Measurements from ENCODE around the gene BEND7.

BEND7 gene

DNA sequence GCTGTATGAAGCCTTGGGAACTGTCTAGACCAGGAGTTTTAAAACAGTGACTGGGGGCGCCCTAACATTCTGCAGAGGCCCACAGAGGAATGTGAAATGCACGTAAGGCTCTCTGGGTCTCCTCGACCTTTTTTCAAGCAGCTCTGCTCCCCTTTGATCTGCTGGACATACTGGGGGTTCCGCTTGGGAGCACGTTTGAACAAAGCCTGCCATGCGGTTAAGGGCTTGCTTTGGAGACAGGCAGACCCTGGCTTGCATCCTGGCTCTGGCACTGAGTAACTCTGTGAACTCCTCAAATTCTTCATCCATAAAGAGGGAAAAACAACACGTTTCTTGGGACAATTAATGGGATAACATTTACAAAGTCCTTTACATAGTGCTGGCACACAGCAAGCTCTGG lies 7.8 kb downstream of the BEND7 start:
- DNase-seq (ENCODE audit: low spot score) = no peak

DNA sequence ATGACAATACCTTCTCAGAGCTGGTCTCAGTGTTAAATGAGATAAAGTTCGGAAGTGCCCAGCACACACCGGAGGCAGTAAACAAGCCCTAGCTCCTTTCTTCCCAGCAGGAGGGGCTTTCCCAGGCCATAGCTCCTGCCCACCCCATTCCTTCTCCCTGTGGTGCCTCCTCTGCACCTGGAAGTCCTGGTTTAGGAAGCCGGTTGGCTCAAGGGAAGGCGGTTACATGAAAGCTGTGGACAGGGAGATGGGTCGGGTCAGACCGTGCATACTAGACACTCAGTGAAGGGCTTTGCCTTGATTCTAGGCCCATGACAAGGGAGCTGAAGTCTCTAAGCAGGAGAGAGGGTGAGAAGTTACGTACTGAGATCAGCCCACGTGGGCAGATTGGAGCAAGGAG lies 8.6 kb downstream of the BEND7 start:
- DNase-seq (ENCODE audit: low spot score) = no peak

DNA sequence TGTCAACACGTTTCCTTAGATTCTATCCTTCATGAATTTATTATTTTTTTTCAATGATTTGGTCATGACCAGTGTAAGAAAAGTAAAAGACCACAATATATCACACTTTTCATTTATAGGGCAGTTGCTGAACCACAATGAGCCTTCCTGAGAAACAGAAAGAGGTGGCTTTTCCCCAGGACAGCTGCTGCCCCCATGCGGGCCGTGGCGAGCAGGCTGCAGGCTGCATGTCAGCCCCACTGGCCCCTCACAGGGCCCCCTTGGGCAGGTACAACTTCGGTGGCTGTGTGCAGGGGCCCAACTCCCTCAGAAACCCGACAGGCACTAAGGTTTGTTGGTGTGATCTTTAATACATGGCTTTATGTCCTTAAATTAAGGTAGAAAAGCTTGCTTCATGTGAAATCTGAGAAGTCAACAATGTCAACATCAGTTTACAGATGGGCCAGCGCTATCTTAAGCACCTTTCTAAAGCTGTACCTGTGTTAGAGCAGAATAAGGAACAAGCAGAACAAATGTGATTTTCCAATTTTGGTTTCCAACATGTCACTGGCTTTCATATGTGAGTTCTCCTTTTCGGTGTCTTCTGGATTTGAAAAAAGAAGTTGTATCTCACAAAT lies 10.6 kb downstream of the BEND7 start:
- DNase-seq (ENCODE audit: low spot score) = no peak

DNA sequence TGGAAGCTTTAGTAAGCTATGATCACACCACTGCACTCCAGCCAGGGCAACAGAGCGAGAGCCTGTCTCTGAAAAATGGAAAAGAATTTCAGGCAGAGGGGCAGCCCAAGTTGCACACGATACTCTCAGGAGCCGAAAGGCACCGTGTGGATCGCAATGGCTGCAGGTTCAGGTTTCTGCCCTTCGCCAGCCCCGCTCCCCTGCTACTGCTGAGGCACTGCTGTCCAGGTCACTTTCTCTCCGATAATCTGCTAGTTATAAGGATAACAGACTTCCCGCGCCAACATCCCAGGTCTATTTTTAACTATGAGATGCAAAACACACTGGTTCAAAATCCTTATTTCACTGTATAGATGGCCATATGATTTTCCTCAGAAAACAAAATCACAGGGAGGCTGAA lies 11.1 kb downstream of the BEND7 start:
- DNase-seq (ENCODE audit: low spot score) = no peak

DNA sequence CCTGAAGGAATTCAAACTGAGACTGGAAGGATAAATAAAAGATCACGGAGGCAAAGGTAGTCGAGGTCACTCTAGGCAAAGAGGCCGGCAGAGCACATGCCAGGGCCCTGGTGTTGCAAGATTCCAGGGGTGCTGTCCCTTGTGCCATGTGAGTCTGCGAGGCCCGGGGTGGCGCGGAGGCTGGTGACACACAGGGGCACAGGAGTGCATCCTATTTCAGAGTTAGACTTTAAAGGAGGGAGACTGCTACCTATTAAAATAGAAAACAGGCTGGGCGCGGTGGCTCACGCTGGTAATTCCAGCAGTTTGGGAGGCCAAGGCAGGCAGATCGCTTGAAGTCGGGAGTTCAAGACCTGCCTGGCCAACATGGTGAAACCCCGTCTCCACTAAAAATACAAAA lies 12.6 kb downstream of the BEND7 start:
- DNase-seq (ENCODE audit: low spot score) = no peak

DNA sequence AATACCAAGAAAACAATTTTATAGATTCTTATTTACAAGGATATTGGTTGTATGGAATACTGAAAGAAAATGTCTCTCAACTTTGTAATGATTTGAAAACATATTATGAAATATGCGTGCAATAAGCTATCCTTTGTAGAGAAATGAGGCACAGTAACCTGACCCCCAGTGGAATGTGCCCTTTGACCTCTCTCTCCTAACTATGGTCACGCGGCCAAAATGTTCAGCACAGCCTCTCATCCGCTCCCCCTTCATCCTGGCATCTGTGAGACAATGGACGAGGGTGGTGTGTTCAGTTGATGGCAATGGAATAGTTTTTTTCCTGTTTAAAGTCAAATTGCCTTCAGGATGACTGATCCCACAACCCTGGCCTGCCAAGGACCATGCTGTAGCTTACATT lies 13.3 kb downstream of the BEND7 start:
- DNase-seq (ENCODE audit: low spot score) = no peak

DNA sequence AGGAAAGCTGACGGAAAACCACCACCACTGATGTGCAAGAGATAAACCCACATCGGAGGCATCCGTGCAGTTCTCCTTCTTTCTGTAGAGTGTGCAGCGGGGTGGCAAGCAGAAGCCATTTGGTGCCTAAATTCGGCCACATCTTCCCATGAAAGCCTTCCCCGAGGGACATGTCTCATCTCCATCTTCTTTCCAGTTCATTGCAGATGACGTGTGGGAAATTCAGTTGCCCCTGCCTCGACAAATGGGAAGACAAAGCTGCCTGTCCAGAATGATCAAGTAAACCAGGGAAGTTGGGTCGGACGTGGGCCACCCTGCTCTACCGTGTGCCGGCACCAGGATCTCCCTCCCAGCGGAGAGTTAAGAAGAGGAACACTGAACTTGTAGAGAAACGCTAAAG lies 14.5 kb downstream of the BEND7 start:
- DNase-seq (ENCODE audit: low spot score) = no peak

DNA sequence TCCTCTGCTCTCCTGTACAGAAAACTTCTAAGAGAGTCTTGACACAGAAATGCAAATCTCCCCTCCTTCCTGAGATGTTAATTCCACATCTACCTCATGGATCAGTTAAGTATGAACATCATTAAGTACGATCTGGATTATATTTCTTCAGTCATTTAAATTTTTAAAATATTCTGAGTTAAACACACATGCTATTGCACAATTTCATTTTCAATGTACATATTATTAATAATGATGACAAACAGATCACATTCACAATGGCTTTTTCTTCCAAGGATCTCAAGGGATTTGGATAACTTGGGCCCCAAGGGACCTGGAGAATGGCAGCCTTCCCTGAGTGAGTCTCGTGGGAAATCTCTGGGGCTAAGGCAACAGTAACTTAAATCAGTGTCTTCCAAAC lies 16.2 kb downstream of the BEND7 start:
- DNase-seq (ENCODE audit: low spot score) = no peak

DNA sequence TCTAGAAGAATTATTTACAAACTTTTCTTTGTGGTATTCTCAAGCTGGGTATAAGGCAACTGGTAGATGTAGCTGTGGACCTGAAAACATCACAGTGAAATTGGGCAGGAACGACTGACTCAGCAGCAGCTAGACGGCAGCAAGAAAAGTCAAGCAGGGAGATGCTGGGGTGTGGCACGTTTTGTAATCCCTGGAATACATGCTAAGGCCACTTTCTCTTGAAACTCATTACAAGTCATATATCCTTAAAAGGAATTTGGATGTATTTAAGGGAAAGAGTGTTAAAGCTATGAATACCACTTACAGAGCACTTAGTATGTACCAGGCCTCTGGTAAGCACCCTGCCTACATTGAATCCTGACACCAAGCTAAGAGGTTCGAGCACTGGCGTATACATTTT lies 17.4 kb downstream of the BEND7 start:
- DNase-seq (ENCODE audit: low spot score) = no peak

DNA sequence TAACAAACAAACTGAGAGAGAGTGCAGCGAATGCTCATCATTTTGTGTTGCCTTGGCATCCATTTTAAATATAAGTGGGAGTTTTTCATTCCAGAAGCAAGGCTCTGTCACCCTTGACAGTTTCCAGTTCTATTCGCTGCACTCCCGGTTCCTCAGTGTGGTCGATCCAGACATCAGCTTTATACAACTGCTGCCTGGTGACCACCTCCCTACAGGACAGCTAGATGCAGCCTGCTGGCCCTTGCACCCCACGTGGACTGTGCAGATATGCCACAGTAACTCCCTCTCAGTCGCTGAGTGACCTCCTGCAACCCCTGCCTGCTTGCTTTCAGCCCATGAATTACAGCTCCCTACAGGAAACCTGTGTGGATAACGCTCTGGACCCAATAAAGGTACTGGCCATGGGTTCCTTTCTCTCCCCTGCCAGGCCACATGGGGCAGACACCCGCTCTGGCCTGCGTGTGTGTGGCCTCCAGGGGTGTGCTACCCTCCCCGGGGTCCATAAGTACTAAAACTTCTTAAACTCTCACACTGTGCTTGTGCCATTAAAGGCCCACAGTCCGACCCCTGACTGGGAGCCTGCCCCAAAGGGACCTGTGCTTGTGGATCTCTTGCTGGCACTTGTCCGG lies 23.6 kb downstream of the BEND7 start:
- no peak for DNase-seq (ENCODE audit: low spot score)

DNA sequence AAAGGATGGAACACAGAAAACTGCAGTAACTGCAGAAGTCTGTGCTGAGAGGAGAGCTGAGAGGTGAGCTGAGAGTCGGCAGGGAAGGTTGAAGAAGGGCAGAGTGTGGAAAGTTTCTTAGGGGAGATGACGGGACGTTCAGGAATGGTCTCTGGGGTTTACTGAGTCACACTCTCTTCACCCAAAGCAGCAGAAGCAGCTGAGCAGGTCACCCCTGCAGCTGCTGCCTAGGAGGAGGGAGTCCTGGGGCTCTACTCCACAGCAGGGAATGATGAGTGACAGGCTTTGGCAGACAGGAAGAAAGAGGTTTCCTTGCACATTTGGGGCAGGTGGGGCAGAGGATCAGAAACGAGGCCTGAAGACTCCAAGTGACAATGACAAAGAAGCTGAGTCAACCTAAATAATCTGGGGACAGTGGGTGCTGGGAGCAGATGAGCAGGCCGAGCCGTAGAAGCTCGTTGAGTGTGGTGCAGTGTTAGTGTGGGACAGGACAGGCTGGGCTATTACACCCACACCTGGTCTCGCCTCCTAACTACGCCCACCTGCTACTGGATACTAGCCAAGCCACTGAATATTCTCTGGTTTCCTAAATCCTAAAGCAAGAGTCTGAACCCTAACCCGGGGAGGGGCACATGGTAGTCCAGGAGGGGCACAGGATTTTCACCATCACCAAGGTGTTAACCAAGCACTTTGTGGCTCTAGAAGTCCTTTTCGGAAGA lies 24.9 kb downstream of the BEND7 start:
- no peak for DNase-seq (ENCODE audit: low spot score)

DNA sequence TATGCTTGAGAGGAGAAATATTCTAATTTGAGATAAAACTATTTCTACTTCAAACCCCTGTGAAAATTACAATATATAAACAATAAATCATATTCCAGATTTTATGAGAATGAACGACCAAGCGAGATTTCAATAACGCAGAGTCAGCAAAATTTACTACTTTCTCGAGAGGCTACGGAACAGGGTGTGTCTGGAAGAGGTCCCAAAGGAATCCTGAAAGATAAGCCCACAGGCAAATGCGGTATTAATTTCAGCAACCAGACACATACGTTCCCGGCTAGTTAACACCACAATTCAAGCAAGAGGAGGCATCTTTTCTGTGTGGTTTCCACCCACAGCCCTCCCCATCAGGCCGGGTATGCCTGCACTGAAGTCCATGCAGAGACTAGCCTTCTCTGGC lies 26.4 kb downstream of the BEND7 start:
- DNase-seq (ENCODE audit: low spot score) = no peak

DNA sequence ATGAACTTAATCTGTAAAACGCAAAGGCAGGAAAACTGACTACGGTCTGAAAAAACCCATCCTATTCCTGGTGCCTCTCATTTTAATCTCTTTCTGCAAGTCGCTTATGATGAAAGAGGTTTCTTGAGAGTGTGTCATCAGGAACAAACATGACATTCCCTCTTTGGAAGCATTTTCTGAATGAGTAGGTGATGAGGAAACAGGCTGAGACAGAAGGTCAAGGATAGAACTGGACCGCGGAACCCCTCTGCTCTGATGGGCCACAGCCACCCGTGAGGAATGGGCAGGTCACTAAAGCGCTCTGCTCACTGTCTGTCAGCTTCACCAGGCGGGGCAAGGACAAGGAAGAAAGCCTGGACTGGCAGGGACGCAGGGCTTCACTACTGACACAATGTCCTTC lies 28.6 kb downstream of the BEND7 start:
- DNase-seq (ENCODE audit: low spot score) = no peak

DNA sequence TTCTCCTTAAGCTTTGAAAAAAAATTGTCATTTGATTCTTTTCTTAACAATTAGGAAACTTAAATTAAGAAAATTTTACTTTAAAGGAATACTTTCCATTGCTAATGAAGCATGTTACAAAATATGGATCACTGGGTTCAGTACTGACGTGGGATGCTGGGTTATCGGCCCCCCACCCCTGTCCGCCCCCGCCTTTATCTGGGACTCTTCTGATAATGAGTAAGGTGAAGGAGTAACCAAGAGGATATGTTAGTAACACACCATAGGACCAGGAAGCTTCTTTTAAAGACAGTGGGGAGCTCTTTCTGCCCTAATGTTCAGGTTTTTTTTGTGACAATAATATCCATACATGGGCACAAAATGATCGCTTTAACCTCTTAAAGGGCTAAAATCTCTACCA lies 29.7 kb downstream of the BEND7 start:
- DNase-seq (ENCODE audit: low spot score) = no peak

DNA sequence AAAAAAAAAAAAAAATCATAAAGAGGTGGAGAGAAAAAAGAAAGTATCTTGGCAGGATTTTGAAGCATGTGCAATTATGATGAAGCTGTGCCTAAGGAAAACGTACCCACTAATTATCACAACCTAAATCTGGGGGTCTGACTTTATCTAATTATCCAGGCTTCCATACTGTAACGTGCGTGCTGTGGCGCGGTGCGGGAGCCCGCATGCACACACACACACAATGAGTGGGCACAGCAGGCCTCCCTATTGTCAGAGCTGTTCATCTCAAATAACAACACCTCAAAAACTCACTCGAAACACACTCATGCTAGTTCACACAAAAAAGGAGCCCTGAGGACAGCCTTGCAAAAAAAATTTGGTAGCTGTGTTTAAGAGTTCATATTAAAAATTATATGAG lies 31.9 kb downstream of the BEND7 start:
- DNase-seq (ENCODE audit: low spot score) = no peak

DNA sequence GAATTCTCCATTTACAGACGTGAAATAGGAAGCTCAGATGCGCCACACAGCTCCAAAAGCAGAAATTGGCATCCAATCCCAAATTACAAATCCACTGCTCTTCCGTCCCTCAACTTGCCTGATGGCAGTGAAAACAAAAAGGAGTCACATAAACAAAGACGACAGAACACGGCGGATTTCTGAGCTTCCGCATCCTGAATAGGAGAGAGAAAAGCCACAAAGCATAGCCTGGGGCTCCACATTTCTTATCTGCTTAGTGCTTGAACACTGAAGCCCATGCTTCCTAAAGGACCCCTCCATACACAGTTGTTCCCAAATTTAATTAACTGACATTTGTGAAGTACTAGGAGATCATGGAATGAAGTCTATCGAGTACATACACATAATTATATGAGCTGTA lies 32.6 kb downstream of the BEND7 start:
- DNase-seq (ENCODE audit: low spot score) = no peak

DNA sequence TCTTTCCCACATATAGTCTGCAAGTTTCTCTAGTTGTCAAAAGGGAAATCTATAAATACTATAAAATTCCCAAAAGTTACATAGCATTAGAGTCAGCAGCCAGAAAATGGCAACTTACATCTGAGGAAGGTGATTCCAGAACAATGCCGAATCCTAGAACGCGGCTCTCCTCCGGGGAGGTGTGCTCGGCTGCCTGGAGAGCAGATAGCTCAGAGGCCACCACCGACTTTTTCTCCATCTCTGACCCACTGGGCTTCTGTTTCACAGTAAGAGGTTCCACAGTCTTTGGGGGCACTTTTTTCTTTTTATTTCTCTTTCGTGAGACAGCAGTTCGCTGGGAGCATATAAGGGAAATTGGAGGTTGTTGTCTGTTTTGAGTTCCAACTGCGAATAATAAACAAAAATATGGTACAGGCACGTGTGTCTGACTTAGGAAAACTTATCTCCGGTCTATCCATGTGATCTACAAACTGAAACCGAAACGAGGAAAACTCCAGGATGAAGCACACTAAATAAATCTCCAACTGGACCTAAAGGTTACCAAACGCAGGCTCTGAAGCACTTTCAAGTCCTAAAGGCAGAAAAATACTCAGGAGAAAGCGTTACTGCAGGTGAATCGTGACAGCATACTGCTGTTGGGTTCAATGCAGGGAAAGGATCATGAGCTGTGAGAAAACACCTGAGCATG lies 36.2 kb downstream of the BEND7 start:
- no peak for DNase-seq (ENCODE audit: low spot score)

DNA sequence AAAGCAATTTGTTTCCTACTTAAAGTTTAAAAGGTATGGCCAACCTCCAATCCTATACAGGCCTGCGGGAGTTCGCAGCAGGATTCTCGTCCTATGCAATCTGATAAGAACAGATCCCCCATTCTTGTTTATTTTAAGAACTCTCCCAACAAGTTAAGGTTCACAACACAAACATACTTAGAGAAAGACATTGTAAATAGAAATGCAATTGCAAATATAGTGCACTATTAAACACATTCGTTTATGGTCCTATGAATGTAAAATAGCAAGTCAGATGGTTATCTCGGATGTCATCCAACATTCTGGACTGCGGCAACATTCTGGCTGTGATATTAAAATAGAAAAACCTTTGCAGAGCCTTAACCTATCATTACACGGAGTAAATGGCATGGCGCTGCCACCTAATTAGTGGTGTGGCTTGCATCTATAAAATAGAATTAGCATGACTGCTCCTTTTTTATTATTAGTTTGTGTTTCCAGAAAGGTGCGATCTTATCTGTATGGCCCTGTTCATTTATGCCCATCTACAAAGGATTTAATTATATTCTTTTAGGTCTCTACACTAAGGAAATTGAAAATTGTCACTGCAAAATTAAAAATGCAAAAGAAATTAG lies 37.0 kb downstream of the BEND7 start:
- no peak for DNase-seq (ENCODE audit: low spot score)

DNA sequence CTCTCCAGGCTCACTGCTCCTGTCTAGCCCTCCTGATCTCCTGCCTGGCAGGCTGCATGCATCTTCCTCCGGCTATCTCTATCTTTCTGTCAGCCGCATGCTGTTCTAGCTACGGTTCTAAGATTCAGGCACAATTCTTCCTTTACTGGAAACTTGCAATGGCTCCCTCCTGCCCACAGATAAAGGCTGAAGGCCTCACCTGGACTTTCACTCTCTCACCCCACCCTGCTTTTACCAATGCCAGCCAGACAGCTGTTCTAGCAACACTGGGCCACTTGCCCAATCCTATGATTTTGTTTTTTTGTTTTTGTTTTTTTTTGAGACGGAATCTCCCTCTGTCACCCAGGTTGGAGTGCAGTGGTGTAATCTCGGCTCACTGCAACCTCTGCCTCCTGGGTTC lies 38.3 kb downstream of the BEND7 start:
- DNase-seq (ENCODE audit: low spot score) = no peak

DNA sequence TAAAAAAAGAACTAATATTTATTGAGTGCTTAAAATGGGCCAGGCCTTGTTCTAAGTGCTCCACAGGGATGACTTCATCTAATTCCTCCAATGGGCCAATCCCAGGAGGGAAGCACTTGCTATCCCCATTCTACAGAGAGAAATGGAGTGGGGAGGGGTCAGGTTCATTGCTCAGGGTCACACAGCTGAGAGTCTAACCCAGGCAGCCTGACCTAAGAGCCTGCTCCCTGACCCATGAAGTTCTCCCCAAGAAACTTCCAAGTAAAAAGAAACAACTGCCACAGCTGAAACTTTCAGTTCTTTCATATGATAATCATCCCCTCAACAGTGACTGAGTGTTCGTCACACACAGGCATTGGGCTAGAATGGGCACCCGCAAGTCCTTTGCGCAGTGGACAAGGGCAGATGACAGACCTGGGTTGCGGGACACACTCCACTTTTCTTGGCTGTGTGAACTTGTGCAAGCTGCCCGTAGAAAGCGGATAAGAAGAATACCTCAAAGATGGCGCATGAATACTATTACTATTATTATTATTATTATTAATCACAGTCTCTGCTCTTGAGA lies 39.7 kb downstream of the BEND7 start:
- DNase-seq (ENCODE audit: low spot score) = no peak

DNA sequence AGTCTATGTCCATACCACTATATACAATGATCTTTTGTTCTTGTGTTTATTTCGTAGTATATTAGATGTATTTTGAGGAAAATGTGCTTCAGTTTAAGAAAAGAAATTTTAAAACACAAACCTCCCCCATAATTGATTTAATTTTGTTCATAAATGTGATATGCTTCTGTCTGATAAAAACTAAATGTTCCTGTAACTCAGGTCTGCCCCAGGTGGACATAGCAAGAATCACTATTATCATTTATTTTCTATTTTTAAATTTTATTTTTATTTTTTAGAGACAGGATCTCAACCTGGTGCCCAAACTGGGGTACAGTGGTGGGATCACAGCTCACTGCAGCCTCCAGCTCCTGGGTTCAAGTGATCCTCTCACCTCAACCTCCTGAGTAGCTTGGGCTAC lies 43.2 kb downstream of the BEND7 start:
- no peak for DNase-seq (ENCODE audit: low spot score)

DNA sequence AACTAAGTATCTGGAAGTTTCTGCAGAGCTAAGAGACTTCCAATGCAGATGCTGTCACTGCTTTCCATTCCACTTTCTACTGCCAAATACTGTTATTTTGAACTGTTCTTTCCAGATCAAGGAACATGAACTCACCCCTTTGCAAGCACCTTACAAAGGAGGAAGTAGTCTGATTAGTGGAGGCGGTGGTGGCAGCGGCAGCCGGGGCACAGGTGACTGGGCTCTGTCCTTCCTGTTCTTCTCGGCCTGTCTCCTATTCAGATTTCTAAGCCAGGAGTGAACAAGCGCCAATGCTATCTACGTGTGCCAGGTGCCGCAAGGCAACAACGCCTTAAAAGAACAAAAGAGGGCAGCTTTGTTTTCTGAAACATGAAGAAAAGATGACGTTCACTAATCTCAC lies 44.9 kb downstream of the BEND7 start:
- no peak for DNase-seq (ENCODE audit: low spot score)
